ENCODE data around the gene ITPR1. TPM values are rescaled to one million over a fixed set of nuclear protein-coding genes. Genes with fewer than 3 reads are reported as not detected.

ITPR1 gene
- total RNA-seq, 4 donors from 2014 or later, result 184 to 305 (median 218) TPM

DNA sequence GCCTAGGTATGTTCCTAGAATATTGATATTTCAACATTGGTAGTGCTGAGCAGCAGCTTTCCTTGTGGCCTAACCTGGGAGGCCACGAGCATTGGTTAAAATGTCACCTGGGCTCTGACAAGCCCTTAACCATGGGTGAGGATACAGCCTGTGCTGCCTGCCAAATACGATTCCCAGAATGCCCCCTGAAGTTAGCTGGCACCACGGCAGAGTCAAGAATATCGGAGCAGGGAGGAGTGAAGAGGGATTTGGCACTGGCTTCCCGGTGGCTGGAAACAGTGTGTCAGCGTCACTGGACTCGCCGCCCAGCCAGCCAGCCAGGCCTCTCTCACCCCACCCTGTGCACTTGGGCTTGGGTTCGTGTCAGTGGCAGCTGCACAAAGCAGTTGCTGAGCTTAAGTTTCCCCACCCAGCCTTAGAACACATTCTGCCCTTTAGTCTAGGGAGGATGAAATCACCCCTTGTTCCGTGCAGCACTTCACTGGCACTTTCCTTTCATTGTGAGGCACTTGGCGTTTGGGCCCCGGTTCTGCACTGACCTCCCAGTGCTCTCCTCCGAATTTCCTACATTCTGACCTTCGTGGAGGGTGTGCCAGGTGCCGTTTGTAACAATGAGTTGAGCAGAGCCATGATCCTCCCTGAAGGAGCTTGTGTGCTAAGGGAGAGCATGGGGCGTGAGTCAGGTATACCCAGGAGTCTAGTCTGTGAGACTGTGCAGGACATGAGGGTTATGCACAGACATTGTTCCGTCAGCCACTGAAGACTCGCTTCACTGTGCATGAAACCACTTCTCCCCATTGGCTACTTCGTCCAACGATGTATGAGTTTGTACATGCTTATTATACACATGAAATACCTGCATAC lies 333.3 kb downstream of the ITPR1 start:
- peak overlapping the region; percentile 25 to 84 (median 74) for H3K27ac ChIP-seq
- no peak overlapping the region for H3K4me3 ChIP-seq
- H3K36me3 ChIP-seq, result peaks cover 0 to 39% of the 10 kb centered on the region in 2 donors
- no peaks in the 10 kb centered on the region for H3K27me3 ChIP-seq
- H3K9me3 ChIP-seq, result no peaks in the 10 kb centered on the region
- ATAC-seq, result peak; percentile 80
- H3K4me1 ChIP-seq, result peaks cover 0 to 74% (median 36%) of the 10 kb centered on the region in 3 donors
- 80 to 81% methylated on average over 1 to 3 of the region's 20 CpGs for WGBS, 2 donors (ENCODE audit: low coverage in 1 of 2)
- TF ChIP-seq, protein P1, sequence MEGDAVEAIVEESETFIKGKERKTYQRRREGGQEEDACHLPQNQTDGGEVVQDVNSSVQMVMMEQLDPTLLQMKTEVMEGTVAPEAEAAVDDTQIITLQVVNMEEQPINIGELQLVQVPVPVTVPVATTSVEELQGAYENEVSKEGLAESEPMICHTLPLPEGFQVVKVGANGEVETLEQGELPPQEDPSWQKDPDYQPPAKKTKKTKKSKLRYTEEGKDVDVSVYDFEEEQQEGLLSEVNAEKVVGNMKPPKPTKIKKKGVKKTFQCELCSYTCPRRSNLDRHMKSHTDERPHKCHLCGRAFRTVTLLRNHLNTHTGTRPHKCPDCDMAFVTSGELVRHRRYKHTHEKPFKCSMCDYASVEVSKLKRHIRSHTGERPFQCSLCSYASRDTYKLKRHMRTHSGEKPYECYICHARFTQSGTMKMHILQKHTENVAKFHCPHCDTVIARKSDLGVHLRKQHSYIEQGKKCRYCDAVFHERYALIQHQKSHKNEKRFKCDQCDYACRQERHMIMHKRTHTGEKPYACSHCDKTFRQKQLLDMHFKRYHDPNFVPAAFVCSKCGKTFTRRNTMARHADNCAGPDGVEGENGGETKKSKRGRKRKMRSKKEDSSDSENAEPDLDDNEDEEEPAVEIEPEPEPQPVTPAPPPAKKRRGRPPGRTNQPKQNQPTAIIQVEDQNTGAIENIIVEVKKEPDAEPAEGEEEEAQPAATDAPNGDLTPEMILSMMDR (IDR thresholded peaks at IDR 0.05), result peak in 1 of 4 experiments; percentile 3
- TF ChIP-seq POLR2AphosphoS5 (IDR thresholded peaks at IDR 0.05) (peak; percentile 83), EP300 (IDR thresholded peaks at IDR 0.05) (no peak), POLR2A (IDR thresholded peaks at IDR 0.05) (peak in 1 of 2 donors; percentile 31)

DNA sequence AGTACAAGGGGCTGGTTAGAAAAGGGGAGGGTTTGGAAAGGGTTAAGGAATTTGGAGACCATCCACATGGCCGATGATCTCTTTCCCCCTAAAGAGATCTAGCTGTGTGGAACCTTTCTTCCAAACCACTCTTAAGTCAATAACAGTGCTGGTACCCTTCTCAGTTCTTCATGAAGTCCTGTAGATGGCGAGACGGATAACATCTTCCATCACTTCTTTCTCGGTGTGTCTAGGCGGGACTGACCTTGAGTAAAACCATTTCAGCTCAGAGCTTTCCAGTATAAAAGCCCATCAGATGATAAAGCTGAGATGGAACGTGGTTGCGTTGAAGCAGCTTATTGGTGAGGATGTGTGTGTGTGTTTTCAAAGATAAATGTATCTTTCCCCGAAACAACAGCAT lies 334.6 kb downstream of the ITPR1 start:
- no peak for TF ChIP-seq EP300 (IDR thresholded peaks at IDR 0.05)
- TF ChIP-seq, protein P1 (IDR thresholded peaks at IDR 0.05), result no peak
- no peak for TF ChIP-seq POLR2A (IDR thresholded peaks at IDR 0.05)
- TF ChIP-seq POLR2AphosphoS5 (IDR thresholded peaks at IDR 0.05), result no peak
- Histone ChIP-seq H3K4me3 (no peak overlapping the region), H3K36me3 (peaks cover 0 to 39% of the 10 kb centered on the region in 2 donors), H3K27me3 (no peaks in the 10 kb centered on the region), H3K27ac (peak overlapping the region; percentile 25 to 84 (median 74)), H3K4me1 (peaks cover 0 to 80% (median 42%) of the 10 kb centered on the region in 3 donors), H3K9me3 (no peaks in the 10 kb centered on the region)
- whole genome bisulfite sequencing, 2 donors (ENCODE audit: low coverage in 1 of 2), result 73 to 75% methylated on average over 7 of the region's 8 CpGs
- ATAC-seq, result no peak

DNA sequence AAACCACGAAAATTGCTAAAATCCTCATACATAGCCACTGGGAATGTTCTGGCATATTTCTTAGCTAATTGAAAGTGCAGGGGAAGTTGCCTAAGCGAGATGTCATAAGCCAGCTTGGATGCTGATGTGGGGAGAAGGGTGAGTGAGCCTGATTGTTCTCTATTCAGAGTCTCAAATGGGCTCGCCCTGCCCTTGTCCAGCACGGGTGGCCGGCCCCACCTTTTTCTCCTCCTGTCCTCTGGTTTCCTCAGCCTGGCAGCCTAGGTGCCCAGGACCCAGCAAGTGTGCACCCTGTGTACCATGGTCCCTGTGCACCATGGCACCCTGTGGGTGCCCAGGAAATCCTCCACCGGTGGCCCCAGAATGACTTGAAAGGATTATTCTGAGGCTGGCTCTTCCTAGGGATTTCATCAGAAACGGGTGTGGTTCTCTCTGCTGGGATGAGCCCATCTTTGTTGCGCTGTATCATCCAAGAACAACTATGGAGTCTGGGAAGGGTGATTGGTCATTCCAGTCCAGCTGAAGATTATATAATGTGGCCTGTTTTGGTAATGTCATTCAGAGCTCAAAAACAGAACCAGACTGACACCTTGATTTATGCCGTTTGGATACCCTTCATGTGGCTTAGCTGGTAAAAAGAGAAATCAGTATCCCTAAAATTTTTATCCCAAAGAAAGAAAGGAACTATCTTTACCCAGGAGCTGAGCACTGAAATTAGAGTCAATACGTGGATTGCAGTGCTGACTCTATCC lies 335.3 kb downstream of the ITPR1 start:
- TF ChIP-seq POLR2AphosphoS5 (IDR thresholded peaks at IDR 0.05), result peak; percentile 49
- no peak for TF ChIP-seq EP300 (IDR thresholded peaks at IDR 0.05)
- TF ChIP-seq, protein P1 (IDR thresholded peaks at IDR 0.05), result no peak
- Histone ChIP-seq H3K36me3 (peaks cover 0 to 39% of the 10 kb centered on the region in 2 donors), H3K27ac (peak overlapping the region; percentile 17 to 84 (median 74)), H3K4me3 (no peak overlapping the region), H3K4me1 (peaks cover 0 to 80% (median 42%) of the 10 kb centered on the region in 3 donors), H3K27me3 (no peaks in the 10 kb centered on the region), H3K9me3 (no peaks in the 10 kb centered on the region)
- WGBS, 2 donors (ENCODE audit: low coverage in 1 of 2), result 56 to 71% methylated on average over 4 to 7 of the region's 10 CpGs
- ATAC-seq, result peak; percentile 69

DNA sequence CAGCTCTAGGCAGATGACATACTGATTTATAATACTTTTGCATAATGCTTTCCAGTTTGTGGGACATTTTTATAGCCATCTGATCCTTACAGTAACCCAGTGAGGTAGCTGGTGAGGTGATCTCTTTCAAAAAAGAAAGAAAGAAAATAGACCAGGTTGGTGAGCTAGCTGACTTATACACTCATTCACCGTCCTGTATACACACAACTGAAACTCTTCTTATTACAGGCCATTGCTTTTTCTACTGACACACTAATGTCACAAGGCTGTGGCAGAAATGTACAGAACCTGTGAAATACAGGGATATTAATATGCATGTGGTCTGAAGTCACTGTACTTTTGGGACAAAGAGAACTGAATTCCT lies 335.9 kb downstream of the ITPR1 start:
- peaks cover 0 to 77% (median 42%) of the 10 kb centered on the region in 3 donors for H3K4me1 ChIP-seq
- peaks cover 0 to 39% of the 10 kb centered on the region in 2 donors for H3K36me3 ChIP-seq
- ATAC-seq, result no peak
- TF ChIP-seq, protein P1 (IDR thresholded peaks at IDR 0.05), result no peak
- TF ChIP-seq POLR2A (IDR thresholded peaks at IDR 0.05) (no peak), POLR2AphosphoS5 (IDR thresholded peaks at IDR 0.05) (no peak), EP300 (IDR thresholded peaks at IDR 0.05) (no peak)
- peak overlapping the region in 3 of 4 donors; percentile 69 to 84 (median 78) for H3K27ac ChIP-seq
- no peak overlapping the region for H3K4me3 ChIP-seq
- no peaks in the 10 kb centered on the region for H3K27me3 ChIP-seq
- WGBS, 2 donors (ENCODE audit: low coverage in 1 of 2), result 43 to 88% methylated on average over 1 of the region's 1 CpG
- no peaks in the 10 kb centered on the region for H3K9me3 ChIP-seq

All from gastroesophageal sphincter (tissue), 4 donors.